HEK293 (cell line): ENCODE results near the gene DIP2C.

Source experiments
- CTCF ChIA-PET: fragments of 350-600 bp; formaldehyde crosslinking; extraction: SDS; loops from one replicate; lab custom pipeline; 2021; ENCODE audit warnings: antibody characterized with exemption; lab: Yijun Ruan, JAX
- POLR2A ChIA-PET: fragments of 300-600 bp; formaldehyde crosslinking; extraction: SDS; loops from one replicate; lab custom pipeline; 2020; ENCODE audit warnings: antibody characterized with exemption, inconsistent platforms; lab: Yijun Ruan, JAX
- H3K27ac ChIP-seq: fragments of 200-500 bp; sonication (Bioruptor generic); 2 replicates; pipeline ENCODE4 v1.5.1; 2014; ENCODE audit warnings: low read depth, low read length, control low read depth, inconsistent platforms; ENCODE audit errors: extremely low read depth
- H3K36me3 ChIP-seq, 2 experiments: fragments of 200-500 bp in 1 of 2; sonication (Bioruptor generic) in 1 of 2; 1 replicate in 1 of 2; 2 replicates in 1 of 2; pipeline ENCODE4 v1.5.1; 2014 to 2017; ENCODE audit warnings: inconsistent platforms in 2 of 2, low read length in 2 of 2; ENCODE audit not compliant: control insufficient read depth in 2 of 2, insufficient read depth in 1 of 2
- H3K4me1 ChIP-seq: fragments of 200-500 bp; sonication (Bioruptor generic); 2 replicates; pipeline ENCODE4 v1.5.1; 2014; ENCODE audit warnings: mild to moderate bottlenecking, low read length, inconsistent platforms; ENCODE audit not compliant: control insufficient read depth, insufficient read depth
- H3K4me3 ChIP-seq: 2 replicates; pipeline ENCODE4 v1.5.1; 2011; ENCODE audit warnings: low read depth, mild to moderate bottlenecking, control low read depth, low read length, moderate library complexity
- H3K9me3 ChIP-seq: fragments of 200-500 bp; sonication (Bioruptor generic); 2 replicates; pipeline ENCODE4 v1.5.1; 2014; ENCODE audit warnings: low read depth, low read length, inconsistent platforms; ENCODE audit not compliant: control insufficient read depth, insufficient read depth
- EGR2 ChIP-seq: fragments of 450-650 bp; formaldehyde crosslinking; IDR thresholded peaks from 2 replicates; pipeline ENCODE4 v1.5.1; 2016; ENCODE audit warnings: low read depth, missing biosample characterization, missing genetic modification characterization
- HOXA7 ChIP-seq: sonication (generic); formaldehyde crosslinking; IDR thresholded peaks from 2 replicates; pipeline ENCODE4 v1.8.1; 2022; ENCODE audit warnings: missing genetic modification reagents, borderline replicate concordance
- IKZF3 ChIP-seq: fragments of 450-650 bp; IDR thresholded peaks from 2 replicates; pipeline ENCODE4 v1.5.0; 2018; ENCODE audit warnings: missing biosample characterization, mild to moderate bottlenecking, missing genetic modification characterization, moderate library complexity
- KLF7 ChIP-seq: fragments of 450-650 bp; formaldehyde crosslinking; IDR thresholded peaks from 2 replicates; pipeline ENCODE4 v1.5.1; 2016; ENCODE audit warnings: missing biosample characterization, missing genetic modification characterization, borderline replicate concordance
- KLF9 ChIP-seq: fragments of 450-650 bp; formaldehyde crosslinking; IDR thresholded peaks from 2 replicates; pipeline ENCODE4 v1.5.1; 2016; ENCODE audit warnings: missing biosample characterization, missing genetic modification characterization, low read depth
- SP2 ChIP-seq: fragments of 450-650 bp; formaldehyde crosslinking; IDR thresholded peaks from 2 replicates; pipeline ENCODE4 v1.5.1; 2016; ENCODE audit warnings: missing biosample characterization, missing genetic modification characterization
- TCF7L2 ChIP-seq: IDR thresholded peaks from 2 replicates; pipeline ENCODE4 v1.6.1; 2011; ENCODE audit warnings: low read depth, mild to moderate bottlenecking, inconsistent platforms, low read length, moderate library complexity, borderline replicate concordance
- ZEB2 ChIP-seq: fragments of 450-650 bp; formaldehyde crosslinking; IDR thresholded peaks from 2 replicates; pipeline ENCODE4 v1.5.1; 2016; ENCODE audit warnings: missing biosample characterization, missing genetic modification characterization
- ZIC2 ChIP-seq: fragments of 450-650 bp; formaldehyde crosslinking; IDR thresholded peaks from 2 replicates; pipeline ENCODE4 v1.5.1; 2016; ENCODE audit warnings: missing biosample characterization, missing genetic modification characterization
- ZNF133 ChIP-seq: fragments of 450-650 bp; formaldehyde crosslinking; IDR thresholded peaks from 2 replicates; pipeline ENCODE4 v1.5.1; 2016; ENCODE audit warnings: missing biosample characterization, missing genetic modification characterization
- ZNF138 ChIP-seq: fragments of 450-650 bp; formaldehyde crosslinking; IDR thresholded peaks from 2 replicates; pipeline ENCODE4 v1.5.1; 2016; ENCODE audit warnings: missing biosample characterization, missing genetic modification characterization, borderline replicate concordance
- ZNF24 ChIP-seq: fragments of 450-650 bp; formaldehyde crosslinking; IDR thresholded peaks from 2 replicates; pipeline ENCODE4 v1.5.1; 2016; ENCODE audit warnings: missing biosample characterization, missing genetic modification characterization
- ZNF248 ChIP-seq: fragments of 450-650 bp; formaldehyde crosslinking; IDR thresholded peaks from 2 replicates; pipeline ENCODE4 v1.5.1; 2017; ENCODE audit warnings: missing biosample characterization, missing genetic modification characterization
- ZNF266 ChIP-seq: fragments of 450-650 bp; formaldehyde crosslinking; IDR thresholded peaks from 2 replicates; pipeline ENCODE4 v1.5.1; 2016; ENCODE audit warnings: missing biosample characterization, missing genetic modification characterization, low read depth
- ZNF350 ChIP-seq: fragments of 450-650 bp; formaldehyde crosslinking; IDR thresholded peaks from 2 replicates; pipeline ENCODE4 v1.5.0; 2017; ENCODE audit warnings: missing biosample characterization, mild to moderate bottlenecking, missing genetic modification characterization
- ZNF37A ChIP-seq: fragments of 450-650 bp; IDR thresholded peaks from 2 replicates; pipeline ENCODE4 v1.5.1; 2018; ENCODE audit warnings: missing biosample characterization, missing genetic modification characterization
- ZNF416 ChIP-seq: fragments of 450-650 bp; formaldehyde crosslinking; IDR thresholded peaks from 2 replicates; pipeline ENCODE4 v1.5.1; 2016; ENCODE audit warnings: missing biosample characterization, missing genetic modification characterization
- ZNF514 ChIP-seq: fragments of 450-650 bp; formaldehyde crosslinking; IDR thresholded peaks from 2 replicates; pipeline ENCODE4 v1.5.1; 2016; ENCODE audit warnings: missing biosample characterization, missing genetic modification characterization
- ZNF560 ChIP-seq: fragments of 450-650 bp; formaldehyde crosslinking; IDR thresholded peaks from 2 replicates; pipeline ENCODE4 v1.5.1; 2017; ENCODE audit warnings: missing biosample characterization, missing genetic modification characterization, borderline replicate concordance
- ZNF585B ChIP-seq: fragments of 450-650 bp; formaldehyde crosslinking; IDR thresholded peaks from 2 replicates; pipeline ENCODE4 v1.5.1; 2016; ENCODE audit warnings: missing biosample characterization, missing genetic modification characterization
- ZNF596 ChIP-seq: fragments of 450-650 bp; IDR thresholded peaks from 2 replicates; pipeline ENCODE4 v1.5.0; 2018; ENCODE audit warnings: missing biosample characterization, mild to moderate bottlenecking, missing genetic modification characterization, moderate library complexity
- ZNF623 ChIP-seq: fragments of 450-650 bp; formaldehyde crosslinking; IDR thresholded peaks from 2 replicates; pipeline ENCODE4 v1.5.1; 2016; ENCODE audit warnings: missing biosample characterization, missing genetic modification characterization
- TF ChIP-seq, protein P1 (sequence below): fragments of 450-650 bp; formaldehyde crosslinking; IDR thresholded peaks from 2 replicates; pipeline ENCODE4 v1.5.1; 2017; ENCODE audit warnings: missing biosample characterization, missing genetic modification characterization
- TF ChIP-seq, protein P2 (sequence below): fragments of 450-650 bp; formaldehyde crosslinking; IDR thresholded peaks from 2 replicates; pipeline ENCODE4 v1.5.1; 2017; ENCODE audit warnings: missing biosample characterization, mild to moderate bottlenecking, missing genetic modification characterization, moderate library complexity
- TF ChIP-seq, protein P3 (sequence below): fragments of 450-650 bp; formaldehyde crosslinking; IDR thresholded peaks from 2 replicates; pipeline ENCODE4 v1.5.1; 2016; ENCODE audit warnings: missing biosample characterization, missing genetic modification characterization
- TF ChIP-seq, protein P4 (sequence below): fragments of 450-650 bp; formaldehyde crosslinking; IDR thresholded peaks from 2 replicates; pipeline ENCODE4 v1.5.1; 2016; ENCODE audit warnings: missing biosample characterization, missing genetic modification characterization
- TF ChIP-seq, protein P5 (sequence below): fragments of 450-650 bp; formaldehyde crosslinking; IDR thresholded peaks from 2 replicates; pipeline ENCODE4; 2016; ENCODE audit warnings: missing biosample characterization, missing genetic modification characterization

The DIP2C gene

DNA sequence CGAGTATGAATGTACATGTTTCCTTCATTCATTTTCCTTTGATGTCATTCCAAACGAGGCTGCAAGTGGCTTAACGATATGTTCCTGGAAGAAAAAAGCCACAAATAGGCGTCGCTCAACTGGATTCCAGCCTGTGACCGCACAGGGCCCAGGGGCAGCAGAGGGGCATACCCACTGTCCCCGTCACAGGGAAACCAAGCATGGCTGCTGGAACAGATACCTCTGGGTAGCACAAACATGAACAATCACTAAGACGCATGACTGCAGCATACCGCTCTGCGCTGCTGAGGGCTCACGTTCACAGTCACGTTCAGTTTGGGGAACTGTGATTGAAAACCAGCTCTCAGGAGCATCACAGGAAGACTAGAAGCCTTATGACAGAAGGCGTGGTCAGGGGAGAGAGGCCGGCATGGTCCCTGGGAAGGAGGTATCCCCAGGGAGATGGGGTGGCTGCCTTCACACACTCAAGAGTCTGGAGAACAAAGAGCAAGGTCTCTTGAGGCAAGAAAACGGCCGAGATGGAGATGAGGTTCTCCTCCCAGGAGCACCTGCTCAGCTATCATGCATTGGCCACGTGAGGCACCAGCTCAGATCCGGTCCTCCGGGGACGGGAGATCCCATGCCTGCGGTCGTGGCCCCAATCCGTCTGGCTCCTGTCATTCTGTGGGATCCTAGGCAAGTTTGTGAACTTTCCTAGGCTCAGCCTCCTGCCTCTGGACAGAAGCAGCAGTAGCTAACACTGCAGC is 213.6 kb downstream of the DIP2C start:
- Histone ChIP-seq H3K4me3 (no peak overlapping the region), H3K27ac (no peak overlapping the region), H3K9me3 (no peaks in the 10 kb centered on the region), H3K4me1 (no peaks in the 10 kb centered on the region), H3K36me3 (peaks cover 0 to 12% of the 10 kb centered on the region in 2 experiments; a peak in 1 of 3 replicates)
- POLR2A ChIA-PET = no interaction called here
- TF ChIP-seq KLF9 (no peak), ZNF24 (tag by site-specific recombination) (no peak), EGR2 (tag by site-specific recombination) (no peak), IKZF3 (no peak), ZEB2 (tag by site-specific recombination) (no peak)
- TF ChIP-seq, protein P1, sequence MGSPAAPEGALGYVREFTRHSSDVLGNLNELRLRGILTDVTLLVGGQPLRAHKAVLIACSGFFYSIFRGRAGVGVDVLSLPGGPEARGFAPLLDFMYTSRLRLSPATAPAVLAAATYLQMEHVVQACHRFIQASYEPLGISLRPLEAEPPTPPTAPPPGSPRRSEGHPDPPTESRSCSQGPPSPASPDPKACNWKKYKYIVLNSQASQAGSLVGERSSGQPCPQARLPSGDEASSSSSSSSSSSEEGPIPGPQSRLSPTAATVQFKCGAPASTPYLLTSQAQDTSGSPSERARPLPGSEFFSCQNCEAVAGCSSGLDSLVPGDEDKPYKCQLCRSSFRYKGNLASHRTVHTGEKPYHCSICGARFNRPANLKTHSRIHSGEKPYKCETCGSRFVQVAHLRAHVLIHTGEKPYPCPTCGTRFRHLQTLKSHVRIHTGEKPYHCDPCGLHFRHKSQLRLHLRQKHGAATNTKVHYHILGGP (tag by site-specific recombination) = no peak
- TF ChIP-seq, protein P2, sequence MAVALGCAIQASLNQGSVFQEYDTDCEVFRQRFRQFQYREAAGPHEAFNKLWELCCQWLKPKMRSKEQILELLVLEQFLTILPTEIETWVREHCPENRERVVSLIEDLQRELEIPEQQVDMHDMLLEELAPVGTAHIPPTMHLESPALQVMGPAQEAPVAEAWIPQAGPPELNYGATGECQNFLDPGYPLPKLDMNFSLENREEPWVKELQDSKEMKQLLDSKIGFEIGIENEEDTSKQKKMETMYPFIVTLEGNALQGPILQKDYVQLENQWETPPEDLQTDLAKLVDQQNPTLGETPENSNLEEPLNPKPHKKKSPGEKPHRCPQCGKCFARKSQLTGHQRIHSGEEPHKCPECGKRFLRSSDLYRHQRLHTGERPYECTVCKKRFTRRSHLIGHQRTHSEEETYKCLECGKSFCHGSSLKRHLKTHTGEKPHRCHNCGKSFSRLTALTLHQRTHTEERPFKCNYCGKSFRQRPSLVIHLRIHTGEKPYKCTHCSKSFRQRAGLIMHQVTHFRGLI (tag by site-specific recombination) = no peak
- CTCF ChIA-PET = no interaction called here

DNA sequence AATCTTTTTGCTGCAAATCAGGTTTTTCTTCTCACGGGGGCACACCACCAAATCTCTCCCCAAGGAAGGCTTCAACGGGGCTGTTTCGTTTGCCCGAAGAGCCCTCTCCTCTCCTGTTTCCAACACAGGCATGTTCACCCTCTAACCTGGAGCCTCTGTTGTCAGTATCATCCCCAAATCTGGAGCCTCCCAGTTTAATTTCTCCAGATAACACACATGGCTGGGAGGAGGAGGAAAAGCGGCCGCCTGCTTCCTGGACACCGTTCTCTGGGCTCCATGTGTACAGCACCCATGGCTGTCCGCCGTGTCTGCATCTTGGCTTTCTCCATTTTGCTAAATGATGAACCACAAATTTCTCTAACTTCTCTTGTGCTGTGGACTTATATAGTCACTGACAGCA is 214.5 kb downstream of the DIP2C start:
- no peaks in the 10 kb centered on the region for H3K9me3 ChIP-seq
- no peak overlapping the region for H3K4me3 ChIP-seq
- ChIA-PET POLR2A (no interaction called here), CTCF (no interaction called here)
- H3K27ac ChIP-seq = no peak overlapping the region
- TF ChIP-seq ZNF514 (no peak), TCF7L2 (no peak), ZIC2 (no peak), ZNF560 (tag by site-specific recombination) (no peak), ZNF596 (tag by site-specific recombination) (no peak), ZNF350 (no peak), HOXA7 (CRISPR knock-in tag) (no peak), SP2 (no peak), ZNF133 (no peak), ZNF585B (tag by site-specific recombination) (no peak), ZNF416 (tag by site-specific recombination) (no peak), ZNF623 (no peak), ZNF138 (tag by site-specific recombination) (no peak), ZNF37A (tag by site-specific recombination) (no peak), KLF7 (tag by site-specific recombination) (no peak), ZNF266 (tag by site-specific recombination) (no peak), ZNF248 (tag by site-specific recombination) (no peak)
- TF ChIP-seq, protein P3, sequence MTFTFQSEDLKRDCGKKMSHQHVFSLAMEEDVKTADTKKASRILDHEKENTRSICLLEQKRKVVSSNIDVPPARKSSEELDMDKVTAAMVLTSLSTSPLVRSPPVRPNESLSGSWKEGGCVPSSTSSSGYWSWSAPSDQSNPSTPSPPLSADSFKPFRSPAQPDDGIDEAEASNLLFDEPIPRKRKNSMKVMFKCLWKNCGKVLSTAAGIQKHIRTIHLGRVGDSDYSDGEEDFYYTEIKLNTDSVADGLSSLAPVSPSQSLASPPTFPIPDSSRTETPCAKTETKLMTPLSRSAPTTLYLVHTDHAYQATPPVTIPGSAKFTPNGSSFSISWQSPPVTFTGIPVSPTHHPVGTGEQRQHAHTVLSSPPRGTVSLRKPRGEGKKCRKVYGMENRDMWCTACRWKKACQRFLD (tag by site-specific recombination) = no peak
- TF ChIP-seq, protein P4, sequence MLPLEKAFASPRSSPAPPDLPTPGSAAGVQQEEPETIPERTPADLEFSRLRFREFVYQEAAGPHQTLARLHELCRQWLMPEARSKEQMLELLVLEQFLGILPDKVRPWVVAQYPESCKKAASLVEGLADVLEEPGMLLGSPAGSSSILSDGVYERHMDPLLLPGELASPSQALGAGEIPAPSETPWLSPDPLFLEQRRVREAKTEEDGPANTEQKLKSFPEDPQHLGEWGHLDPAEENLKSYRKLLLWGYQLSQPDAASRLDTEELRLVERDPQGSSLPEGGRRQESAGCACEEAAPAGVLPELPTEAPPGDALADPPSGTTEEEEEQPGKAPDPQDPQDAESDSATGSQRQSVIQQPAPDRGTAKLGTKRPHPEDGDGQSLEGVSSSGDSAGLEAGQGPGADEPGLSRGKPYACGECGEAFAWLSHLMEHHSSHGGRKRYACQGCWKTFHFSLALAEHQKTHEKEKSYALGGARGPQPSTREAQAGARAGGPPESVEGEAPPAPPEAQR (tag by site-specific recombination) = no peak
- TF ChIP-seq, protein P5, sequence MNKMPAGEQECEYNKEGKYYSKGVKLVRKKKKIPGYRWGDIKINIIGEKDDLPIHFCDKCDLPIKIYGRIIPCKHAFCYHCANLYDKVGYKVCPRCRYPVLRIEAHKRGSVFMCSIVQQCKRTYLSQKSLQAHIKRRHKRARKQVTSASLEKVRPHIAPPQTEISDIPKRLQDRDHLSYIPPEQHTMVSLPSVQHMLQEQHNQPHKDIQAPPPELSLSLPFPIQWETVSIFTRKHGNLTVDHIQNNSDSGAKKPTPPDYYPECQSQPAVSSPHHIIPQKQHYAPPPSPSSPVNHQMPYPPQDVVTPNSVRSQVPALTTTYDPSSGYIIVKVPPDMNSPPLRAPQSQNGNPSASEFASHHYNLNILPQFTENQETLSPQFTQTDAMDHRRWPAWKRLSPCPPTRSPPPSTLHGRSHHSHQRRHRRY (tag by site-specific recombination) = no peak
- no peaks in the 10 kb centered on the region for H3K4me1 ChIP-seq
- H3K36me3 ChIP-seq = peaks cover 0 to 21% of the 10 kb centered on the region in 2 experiments; a peak in 1 of 3 replicates
